Adrenal gland (tissue), 5 donors: ENCODE data around the gene CHRD.
"Not testable (repeated sequence)": the region's sequence is repeated elsewhere in the genome, so short reads cannot be mapped to it uniquely, and the experiment has no call there.

Experiments
- CTCF ChIP-seq, 6 experiments: fragments of 450-650 bp in 4 of 6; fragments of 200-600 bp in 2 of 6; sonication (generic) in 1 of 6; IDR thresholded peaks; 1 replicate in 5 of 6; 2 replicates in 1 of 6; pipeline versions ENCODE4 v1.5.1 to v1.8.0; 2016 to 2021; ENCODE audit warnings: antibody characterized with exemption in 6 of 6, mild to moderate bottlenecking in 2 of 6, moderate library complexity in 1 of 6
- POLR2A ChIP-seq, 2 donors: fragments of 450-650 bp; IDR thresholded peaks; one replicate each; pipeline ENCODE4 v1.6.1; 2017; ENCODE audit warnings: antibody characterized with exemption in 2 of 2, mild to moderate bottlenecking in 2 of 2, moderate library complexity in 1 of 2
- donor health status: DM: no; HTN: no; CAD: no.

DNA sequence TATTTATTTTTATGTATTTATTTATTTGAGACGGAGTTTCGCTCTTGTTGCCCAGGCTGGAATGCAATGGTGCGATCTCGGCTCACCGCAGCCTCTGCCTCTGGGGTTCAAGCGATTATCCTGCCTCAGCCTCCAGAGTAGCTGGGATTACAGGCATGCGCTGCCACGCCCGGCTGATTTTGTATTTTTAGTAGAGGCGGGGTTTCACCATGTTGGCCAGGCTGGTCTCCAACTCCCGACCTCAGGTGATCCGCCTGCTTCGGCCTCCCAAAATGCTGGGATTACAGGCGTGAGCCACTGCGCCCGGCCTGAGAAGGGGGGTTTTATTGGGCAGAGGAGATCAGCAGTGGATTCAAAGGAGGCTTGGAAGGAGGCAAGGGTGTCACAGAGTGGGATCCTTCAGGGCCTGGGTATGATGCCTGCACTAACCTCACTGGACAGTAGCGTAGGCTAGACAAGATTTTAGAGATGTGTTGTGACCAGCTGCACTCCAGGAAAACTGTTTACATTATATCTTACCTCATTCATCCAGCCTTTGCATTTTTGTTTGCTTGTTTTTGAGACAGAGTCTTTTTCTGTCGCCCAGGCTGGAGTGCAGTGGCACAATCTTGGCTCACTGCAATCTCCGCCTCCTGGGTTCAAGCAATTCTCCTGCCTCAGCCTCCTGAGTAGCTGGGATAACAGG is 40.3 kb upstream of the CHRD start:
- TF ChIP-seq CTCF, POLR2A (IDR thresholded peaks at IDR 0.05): not testable (repeated sequence)
